OCI-LY7 (cell line): ENCODE measurements around the gene FBXO9.

ENCODE experiments used
- CTCF ChIP-seq: fragments of 200-600 bp; sonication (generic); conservative IDR thresholded peaks from 2 replicates; pipeline ENCODE4 v1.5.1; 2014; ENCODE audit warnings: mild to moderate bottlenecking, antibody characterized with exemption, low read length, moderate library complexity, mixed read lengths
- EZH2phosphoT487 ChIP-seq: fragments of 200-600 bp; sonication (generic); IDR thresholded peaks from 2 replicates; pipeline ENCODE4 v1.6.1; 2018; ENCODE audit warnings: low read depth, borderline replicate concordance, mild to moderate bottlenecking, mixed run types, antibody characterized with exemption, low read length, moderate library complexity, mixed read lengths

GRCh38 chr6:53115113-53115512 lies 49.9 kb downstream of the FBXO9 start:
- TF ChIP-seq CTCF (no peak), EZH2phosphoT487 (no peak)
